ENCODE results near the gene IPCEF1.

DNA sequence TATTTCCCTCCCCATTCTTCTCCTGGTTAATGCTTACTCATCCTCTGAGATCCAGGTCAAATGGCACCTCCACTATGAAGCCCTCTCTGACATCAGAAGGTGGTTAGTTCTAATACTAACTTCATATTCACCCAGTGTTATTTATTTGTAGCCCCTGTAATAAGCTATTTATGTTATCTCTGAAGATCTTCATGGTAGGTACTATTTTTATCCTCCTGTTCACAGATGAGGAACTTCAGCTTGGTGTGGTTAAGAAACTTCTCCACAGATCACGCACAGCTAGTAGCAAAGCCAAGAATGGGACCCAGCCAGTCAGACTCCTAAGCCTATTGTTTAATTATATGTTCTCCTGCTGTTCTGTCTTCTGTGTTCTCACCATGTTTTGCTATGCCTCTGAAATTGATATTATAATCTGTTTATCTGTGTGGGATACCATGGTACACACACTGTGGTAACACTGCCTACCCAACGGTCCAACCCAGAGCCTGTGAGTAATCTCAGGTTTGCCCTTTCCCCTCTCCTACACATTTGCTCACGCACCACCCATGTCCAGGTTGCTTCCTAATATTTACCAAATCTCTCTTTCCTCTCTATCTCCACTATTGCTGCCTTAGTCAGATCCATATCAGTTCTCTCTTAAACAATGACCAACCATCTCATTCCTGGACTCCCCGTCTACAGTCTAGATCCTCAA is 98.4 kb downstream of the IPCEF1 start:
- TF ChIP-seq, protein P1, sequence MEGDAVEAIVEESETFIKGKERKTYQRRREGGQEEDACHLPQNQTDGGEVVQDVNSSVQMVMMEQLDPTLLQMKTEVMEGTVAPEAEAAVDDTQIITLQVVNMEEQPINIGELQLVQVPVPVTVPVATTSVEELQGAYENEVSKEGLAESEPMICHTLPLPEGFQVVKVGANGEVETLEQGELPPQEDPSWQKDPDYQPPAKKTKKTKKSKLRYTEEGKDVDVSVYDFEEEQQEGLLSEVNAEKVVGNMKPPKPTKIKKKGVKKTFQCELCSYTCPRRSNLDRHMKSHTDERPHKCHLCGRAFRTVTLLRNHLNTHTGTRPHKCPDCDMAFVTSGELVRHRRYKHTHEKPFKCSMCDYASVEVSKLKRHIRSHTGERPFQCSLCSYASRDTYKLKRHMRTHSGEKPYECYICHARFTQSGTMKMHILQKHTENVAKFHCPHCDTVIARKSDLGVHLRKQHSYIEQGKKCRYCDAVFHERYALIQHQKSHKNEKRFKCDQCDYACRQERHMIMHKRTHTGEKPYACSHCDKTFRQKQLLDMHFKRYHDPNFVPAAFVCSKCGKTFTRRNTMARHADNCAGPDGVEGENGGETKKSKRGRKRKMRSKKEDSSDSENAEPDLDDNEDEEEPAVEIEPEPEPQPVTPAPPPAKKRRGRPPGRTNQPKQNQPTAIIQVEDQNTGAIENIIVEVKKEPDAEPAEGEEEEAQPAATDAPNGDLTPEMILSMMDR (IDR thresholded peaks at IDR 0.05; ENCODE audit: low read depth, low read length): no peak
- no peak for TF ChIP-seq POLR2A (IDR thresholded peaks at IDR 0.05; ENCODE audit: extremely low read depth, insufficient read length)

Measured in NB4 (cell line).